Erythroblast (primary cell): ENCODE results near the gene TEDC1.

ENCODE experiments used
- DNase-seq, 2 experiments: peaks; one replicate each; lab custom pipeline; 2025; lab: John Stamatoyannopoulos, UW
- GATA1 ChIP-seq: IDR thresholded peaks from 2 replicates; pipeline ENCODE4 v1.6.1; 2011; ENCODE audit warnings: low read depth, mild to moderate bottlenecking, control low read depth, low read length, moderate library complexity
- POLR2A ChIP-seq: IDR thresholded peaks from 2 replicates; pipeline ENCODE4 v1.6.1; 2011; ENCODE audit warnings: mild to moderate bottlenecking, low read length

TEDC1 gene

GRCh38 chr14:105503935-105504692, 13.1 kb downstream of the TEDC1 start:
- DNase-seq: no peak

GRCh38 chr14:105505101-105505500, 14.1 kb downstream of the TEDC1 start:
- TF ChIP-seq POLR2A (no peak), GATA1 (no peak)
- no peak for DNase-seq

More at GRCh38 chr14:105503935-105504692, 13.1 kb downstream of the TEDC1 start:
- TF ChIP-seq GATA1: no peak
- TF ChIP-seq POLR2A: no peak

GRCh38 chr14:105507247-105507646, 16.2 kb downstream of the TEDC1 start:
- no peak for DNase-seq
- TF ChIP-seq POLR2A (no peak), GATA1 (no peak)

GRCh38 chr14:105508069-105508468, 17.0 kb downstream of the TEDC1 start:
- no peak for TF ChIP-seq GATA1
- no peak for TF ChIP-seq POLR2A
- no peak for DNase-seq

GRCh38 chr14:105508601-105509000, 17.6 kb downstream of the TEDC1 start:
- TF ChIP-seq GATA1 (no peak), POLR2A (no peak)
- no peak for DNase-seq

GRCh38 chr14:105517096-105517495, 26.1 kb downstream of the TEDC1 start:
- TF ChIP-seq POLR2A: no peak
- no peak for TF ChIP-seq GATA1
- no peak for DNase-seq

- no peak for TF ChIP-seq GATA1
- no peak for TF ChIP-seq POLR2A
- DNase-seq: no peak
These were observed 29.1 kb downstream of the TEDC1 start for GRCh38 chr14:105519946-105520698.

- DNase-seq: no peak
- TF ChIP-seq GATA1 (no peak), POLR2A (no peak)
These were observed 34.3 kb downstream of the TEDC1 start for GRCh38 chr14:105525326-105525725.

GRCh38 chr14:105525861-105526775, 35.1 kb downstream of the TEDC1 start, which contains the start of gene TMEM121:
TSS of gene TMEM121 (plus strand) at chr14:105526583. CDS start at chr14:105528835, 2,252 bp downstream.
- DNase-seq: peak in 1 of 2 experiments; percentile 10
- no peak for TF ChIP-seq POLR2A
- no peak for TF ChIP-seq GATA1

GRCh38 chr14:105526776-105527380, 35.8 kb downstream of the TEDC1 start:
- DNase-seq: no peak
- TF ChIP-seq GATA1: no peak
- TF ChIP-seq POLR2A: no peak

- no peak for DNase-seq
- TF ChIP-seq GATA1: no peak
These were observed 36.4 kb downstream of the TEDC1 start for GRCh38 chr14:105527381-105527825.

GRCh38 chr14:105527826-105528585, 37.0 kb downstream of the TEDC1 start:
- DNase-seq: peak; percentile 76 to 84
- no peak for TF ChIP-seq POLR2A
- TF ChIP-seq GATA1: no peak
